GM23338 (cell line): ENCODE results near the gene HHEX.

Source experiments
- CREB1 ChIP-seq: fragments of 250-450 bp; sonication (Bioruptor Pico); IDR thresholded peaks from 2 replicates; pipeline ENCODE4 v1.5.0; 2020; ENCODE audit warnings: low read depth, mild to moderate bottlenecking, moderate library complexity
- EZH2 ChIP-seq: fragments of 200-600 bp; sonication (generic); IDR thresholded peaks from one replicate; pipeline ENCODE4 v1.8.0; 2017; ENCODE audit warnings: antibody characterized with exemption, mild to moderate bottlenecking, low read depth; ENCODE audit not compliant: unreplicated experiment
- EZH2phosphoT487 ChIP-seq: fragments of 200-600 bp; sonication (generic); IDR thresholded peaks from one replicate; pipeline ENCODE4 v1.8.1; 2018; ENCODE audit warnings: antibody characterized with exemption; ENCODE audit not compliant: unreplicated experiment
- JUNB ChIP-seq: IDR thresholded peaks from one replicate; pipeline ENCODE4 v1.6.1; 2016; ENCODE audit warnings: antibody characterized with exemption; ENCODE audit not compliant: unreplicated experiment
- POLR2AphosphoS5 ChIP-seq: IDR thresholded peaks from 2 replicates; pipeline ENCODE4 v1.6.1; 2016; ENCODE audit warnings: antibody characterized with exemption, low read depth
- STAT1 ChIP-seq: IDR thresholded peaks from one replicate; pipeline ENCODE4 v1.6.1; 2016; ENCODE audit warnings: antibody characterized with exemption; ENCODE audit not compliant: unreplicated experiment
- TF ChIP-seq, protein P1 (sequence below), 2 experiments: fragments of 200-600 bp in 1 of 2; sonication (generic) in 1 of 2; conservative IDR thresholded peaks; 2 replicates each; pipeline versions ENCODE4 v1.5.1 to v1.6.1; 2016 to 2017; ENCODE audit warnings: antibody characterized with exemption in 2 of 2, low read depth in 2 of 2, mild to moderate bottlenecking in 2 of 2, moderate library complexity in 1 of 2
- TF ChIP-seq, protein P2 (sequence below): IDR thresholded peaks from 2 replicates; pipeline ENCODE4 v1.6.1; 2016; ENCODE audit warnings: antibody characterized with exemption
- TF ChIP-seq, protein P3 (sequence below): IDR thresholded peaks from one replicate; pipeline ENCODE4 v1.6.1; 2018; ENCODE audit warnings: antibody characterized with exemption; ENCODE audit not compliant: unreplicated experiment
- TF ChIP-seq, protein P4 (sequence below): fragments of 250-450 bp; sonication (Bioruptor Pico); IDR thresholded peaks from 2 replicates; pipeline ENCODE4 v1.5.0; 2020; ENCODE audit warnings: mild to moderate bottlenecking, moderate library complexity

DNA sequence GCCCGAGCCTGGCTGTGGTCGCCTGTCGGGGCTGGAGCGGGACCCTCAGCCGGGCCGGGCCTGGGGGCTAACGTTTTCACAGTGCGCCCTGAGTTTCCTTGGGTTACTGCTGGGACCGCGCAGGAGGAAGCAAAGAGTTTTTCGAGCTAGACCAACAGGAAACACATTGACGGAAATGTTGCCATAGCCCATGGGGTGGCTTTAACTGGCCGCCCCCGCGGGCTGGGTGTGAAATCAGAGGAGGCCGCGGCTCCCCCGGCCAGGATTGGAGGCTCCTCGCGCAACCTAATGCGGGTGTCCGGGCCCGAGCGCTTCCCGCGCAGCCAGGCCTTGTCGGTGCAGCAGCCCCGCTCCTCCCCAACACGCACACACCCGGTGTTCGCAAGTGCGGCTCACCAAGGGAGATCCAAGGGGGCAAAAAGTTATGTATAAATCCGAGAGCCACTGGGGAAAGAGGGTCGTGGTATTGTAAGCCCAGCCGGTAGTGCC, 1.9 kb downstream of the HHEX start:
- TF ChIP-seq, protein P1, sequence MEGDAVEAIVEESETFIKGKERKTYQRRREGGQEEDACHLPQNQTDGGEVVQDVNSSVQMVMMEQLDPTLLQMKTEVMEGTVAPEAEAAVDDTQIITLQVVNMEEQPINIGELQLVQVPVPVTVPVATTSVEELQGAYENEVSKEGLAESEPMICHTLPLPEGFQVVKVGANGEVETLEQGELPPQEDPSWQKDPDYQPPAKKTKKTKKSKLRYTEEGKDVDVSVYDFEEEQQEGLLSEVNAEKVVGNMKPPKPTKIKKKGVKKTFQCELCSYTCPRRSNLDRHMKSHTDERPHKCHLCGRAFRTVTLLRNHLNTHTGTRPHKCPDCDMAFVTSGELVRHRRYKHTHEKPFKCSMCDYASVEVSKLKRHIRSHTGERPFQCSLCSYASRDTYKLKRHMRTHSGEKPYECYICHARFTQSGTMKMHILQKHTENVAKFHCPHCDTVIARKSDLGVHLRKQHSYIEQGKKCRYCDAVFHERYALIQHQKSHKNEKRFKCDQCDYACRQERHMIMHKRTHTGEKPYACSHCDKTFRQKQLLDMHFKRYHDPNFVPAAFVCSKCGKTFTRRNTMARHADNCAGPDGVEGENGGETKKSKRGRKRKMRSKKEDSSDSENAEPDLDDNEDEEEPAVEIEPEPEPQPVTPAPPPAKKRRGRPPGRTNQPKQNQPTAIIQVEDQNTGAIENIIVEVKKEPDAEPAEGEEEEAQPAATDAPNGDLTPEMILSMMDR (conservative IDR thresholded peaks at IDR 0.05; ENCODE audit: low read depth in 2 of 2) = no peak
- TF ChIP-seq CREB1 (no peak), EZH2phosphoT487 (no peak), POLR2AphosphoS5 (no peak), EZH2 (peak; percentile 75), JUNB (no peak), STAT1 (no peak)
- TF ChIP-seq, protein P2, sequence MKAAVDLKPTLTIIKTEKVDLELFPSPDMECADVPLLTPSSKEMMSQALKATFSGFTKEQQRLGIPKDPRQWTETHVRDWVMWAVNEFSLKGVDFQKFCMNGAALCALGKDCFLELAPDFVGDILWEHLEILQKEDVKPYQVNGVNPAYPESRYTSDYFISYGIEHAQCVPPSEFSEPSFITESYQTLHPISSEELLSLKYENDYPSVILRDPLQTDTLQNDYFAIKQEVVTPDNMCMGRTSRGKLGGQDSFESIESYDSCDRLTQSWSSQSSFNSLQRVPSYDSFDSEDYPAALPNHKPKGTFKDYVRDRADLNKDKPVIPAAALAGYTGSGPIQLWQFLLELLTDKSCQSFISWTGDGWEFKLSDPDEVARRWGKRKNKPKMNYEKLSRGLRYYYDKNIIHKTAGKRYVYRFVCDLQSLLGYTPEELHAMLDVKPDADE = no peak
- TF ChIP-seq, protein P3, sequence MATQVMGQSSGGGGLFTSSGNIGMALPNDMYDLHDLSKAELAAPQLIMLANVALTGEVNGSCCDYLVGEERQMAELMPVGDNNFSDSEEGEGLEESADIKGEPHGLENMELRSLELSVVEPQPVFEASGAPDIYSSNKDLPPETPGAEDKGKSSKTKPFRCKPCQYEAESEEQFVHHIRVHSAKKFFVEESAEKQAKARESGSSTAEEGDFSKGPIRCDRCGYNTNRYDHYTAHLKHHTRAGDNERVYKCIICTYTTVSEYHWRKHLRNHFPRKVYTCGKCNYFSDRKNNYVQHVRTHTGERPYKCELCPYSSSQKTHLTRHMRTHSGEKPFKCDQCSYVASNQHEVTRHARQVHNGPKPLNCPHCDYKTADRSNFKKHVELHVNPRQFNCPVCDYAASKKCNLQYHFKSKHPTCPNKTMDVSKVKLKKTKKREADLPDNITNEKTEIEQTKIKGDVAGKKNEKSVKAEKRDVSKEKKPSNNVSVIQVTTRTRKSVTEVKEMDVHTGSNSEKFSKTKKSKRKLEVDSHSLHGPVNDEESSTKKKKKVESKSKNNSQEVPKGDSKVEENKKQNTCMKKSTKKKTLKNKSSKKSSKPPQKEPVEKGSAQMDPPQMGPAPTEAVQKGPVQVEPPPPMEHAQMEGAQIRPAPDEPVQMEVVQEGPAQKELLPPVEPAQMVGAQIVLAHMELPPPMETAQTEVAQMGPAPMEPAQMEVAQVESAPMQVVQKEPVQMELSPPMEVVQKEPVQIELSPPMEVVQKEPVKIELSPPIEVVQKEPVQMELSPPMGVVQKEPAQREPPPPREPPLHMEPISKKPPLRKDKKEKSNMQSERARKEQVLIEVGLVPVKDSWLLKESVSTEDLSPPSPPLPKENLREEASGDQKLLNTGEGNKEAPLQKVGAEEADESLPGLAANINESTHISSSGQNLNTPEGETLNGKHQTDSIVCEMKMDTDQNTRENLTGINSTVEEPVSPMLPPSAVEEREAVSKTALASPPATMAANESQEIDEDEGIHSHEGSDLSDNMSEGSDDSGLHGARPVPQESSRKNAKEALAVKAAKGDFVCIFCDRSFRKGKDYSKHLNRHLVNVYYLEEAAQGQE = no peak
- TF ChIP-seq, protein P4, sequence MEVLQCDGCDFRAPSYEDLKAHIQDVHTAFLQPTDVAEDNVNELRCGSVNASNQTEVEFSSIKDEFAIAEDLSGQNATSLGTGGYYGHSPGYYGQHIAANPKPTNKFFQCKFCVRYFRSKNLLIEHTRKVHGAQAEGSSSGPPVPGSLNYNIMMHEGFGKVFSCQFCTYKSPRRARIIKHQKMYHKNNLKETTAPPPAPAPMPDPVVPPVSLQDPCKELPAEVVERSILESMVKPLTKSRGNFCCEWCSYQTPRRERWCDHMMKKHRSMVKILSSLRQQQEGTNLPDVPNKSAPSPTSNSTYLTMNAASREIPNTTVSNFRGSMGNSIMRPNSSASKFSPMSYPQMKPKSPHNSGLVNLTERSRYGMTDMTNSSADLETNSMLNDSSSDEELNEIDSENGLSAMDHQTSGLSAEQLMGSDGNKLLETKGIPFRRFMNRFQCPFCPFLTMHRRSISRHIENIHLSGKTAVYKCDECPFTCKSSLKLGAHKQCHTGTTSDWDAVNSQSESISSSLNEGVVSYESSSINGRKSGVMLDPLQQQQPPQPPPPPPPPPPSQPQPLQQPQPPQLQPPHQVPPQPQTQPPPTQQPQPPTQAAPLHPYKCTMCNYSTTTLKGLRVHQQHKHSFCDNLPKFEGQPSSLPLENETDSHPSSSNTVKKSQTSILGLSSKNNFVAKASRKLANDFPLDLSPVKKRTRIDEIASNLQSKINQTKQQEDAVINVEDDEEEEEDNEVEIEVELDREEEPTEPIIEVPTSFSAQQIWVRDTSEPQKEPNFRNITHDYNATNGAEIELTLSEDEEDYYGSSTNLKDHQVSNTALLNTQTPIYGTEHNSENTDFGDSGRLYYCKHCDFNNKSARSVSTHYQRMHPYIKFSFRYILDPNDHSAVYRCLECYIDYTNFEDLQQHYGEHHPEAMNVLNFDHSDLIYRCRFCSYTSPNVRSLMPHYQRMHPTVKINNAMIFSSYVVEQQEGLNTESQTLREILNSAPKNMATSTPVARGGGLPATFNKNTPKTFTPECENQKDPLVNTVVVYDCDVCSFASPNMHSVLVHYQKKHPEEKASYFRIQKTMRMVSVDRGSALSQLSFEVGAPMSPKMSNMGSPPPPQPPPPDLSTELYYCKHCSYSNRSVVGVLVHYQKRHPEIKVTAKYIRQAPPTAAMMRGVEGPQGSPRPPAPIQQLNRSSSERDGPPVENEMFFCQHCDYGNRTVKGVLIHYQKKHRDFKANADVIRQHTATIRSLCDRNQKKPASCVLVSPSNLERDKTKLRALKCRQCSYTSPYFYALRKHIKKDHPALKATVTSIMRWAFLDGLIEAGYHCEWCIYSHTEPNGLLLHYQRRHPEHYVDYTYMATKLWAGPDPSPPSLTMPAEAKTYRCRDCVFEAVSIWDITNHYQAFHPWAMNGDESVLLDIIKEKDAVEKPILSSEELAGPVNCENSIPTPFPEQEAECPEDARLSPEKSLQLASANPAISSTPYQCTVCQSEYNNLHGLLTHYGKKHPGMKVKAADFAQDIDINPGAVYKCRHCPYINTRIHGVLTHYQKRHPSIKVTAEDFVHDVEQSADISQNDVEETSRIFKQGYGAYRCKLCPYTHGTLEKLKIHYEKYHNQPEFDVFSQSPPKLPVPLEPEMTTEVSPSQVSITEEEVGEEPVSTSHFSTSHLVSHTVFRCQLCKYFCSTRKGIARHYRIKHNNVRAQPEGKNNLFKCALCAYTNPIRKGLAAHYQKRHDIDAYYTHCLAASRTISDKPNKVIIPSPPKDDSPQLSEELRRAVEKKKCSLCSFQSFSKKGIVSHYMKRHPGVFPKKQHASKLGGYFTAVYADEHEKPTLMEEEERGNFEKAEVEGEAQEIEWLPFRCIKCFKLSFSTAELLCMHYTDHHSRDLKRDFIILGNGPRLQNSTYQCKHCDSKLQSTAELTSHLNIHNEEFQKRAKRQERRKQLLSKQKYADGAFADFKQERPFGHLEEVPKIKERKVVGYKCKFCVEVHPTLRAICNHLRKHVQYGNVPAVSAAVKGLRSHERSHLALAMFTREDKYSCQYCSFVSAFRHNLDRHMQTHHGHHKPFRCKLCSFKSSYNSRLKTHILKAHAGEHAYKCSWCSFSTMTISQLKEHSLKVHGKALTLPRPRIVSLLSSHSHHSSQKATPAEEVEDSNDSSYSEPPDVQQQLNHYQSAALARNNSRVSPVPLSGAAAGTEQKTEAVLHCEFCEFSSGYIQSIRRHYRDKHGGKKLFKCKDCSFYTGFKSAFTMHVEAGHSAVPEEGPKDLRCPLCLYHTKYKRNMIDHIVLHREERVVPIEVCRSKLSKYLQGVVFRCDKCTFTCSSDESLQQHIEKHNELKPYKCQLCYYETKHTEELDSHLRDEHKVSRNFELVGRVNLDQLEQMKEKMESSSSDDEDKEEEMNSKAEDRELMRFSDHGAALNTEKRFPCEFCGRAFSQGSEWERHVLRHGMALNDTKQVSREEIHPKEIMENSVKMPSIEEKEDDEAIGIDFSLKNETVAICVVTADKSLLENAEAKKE (CRISPR knock-in tag) = no peak
